Heart left ventricle (tissue), 16 donors: ENCODE results near the gene C13orf46. TPM values are rescaled to one million over a fixed set of nuclear protein-coding genes. Genes with fewer than 3 reads are reported as not detected.

ENCODE experiments used
- ATAC-seq, 4 donors: fragments of 200-7000 bp; cut with Tn5 transposase; one replicate each; pipeline ENCODE4 v1.9.1; 2020 to 2022; ENCODE audit warnings: moderate library complexity in 4 of 4, mild to moderate bottlenecking in 3 of 4, moderate number of reproducible peaks in 1 of 4
- DNase-seq, 5 donors: peaks; one replicate each; pipeline ENCODE4 v3.0.0-alpha.2; 2020
- H3K27ac ChIP-seq, 12 donors: fragments of 200-600 bp; sonication (generic) in 4 of 12; one replicate each; pipeline versions ENCODE4 v1.5.0 to v1.8.0; 2016 to 2022; ENCODE audit warnings: mild to moderate bottlenecking in 2 of 12
- H3K27me3 ChIP-seq, 9 donors: fragments of 200-600 bp; sonication (generic) in 2 of 9; one replicate each; pipeline versions ENCODE4 v1.5.1 to v1.8.0; 2016 to 2022; ENCODE audit warnings: mild to moderate bottlenecking in 3 of 9
- H3K36me3 ChIP-seq, 9 donors: fragments of 200-600 bp; sonication (generic) in 2 of 9; one replicate each; pipeline versions ENCODE4 v1.5.0 to v1.8.0; 2018 to 2022; ENCODE audit warnings: mild to moderate bottlenecking in 2 of 9
- H3K4me1 ChIP-seq, 12 donors: fragments of 200-600 bp; sonication (generic) in 4 of 12; one replicate each; pipeline versions ENCODE4 v1.5.0 to v1.8.0; 2016 to 2022; ENCODE audit warnings: mild to moderate bottlenecking in 3 of 12
- H3K4me3 ChIP-seq, 12 donors: fragments of 200-600 bp; sonication (generic) in 4 of 12; one replicate each; pipeline versions ENCODE4 v1.5.0 to v1.8.0; 2017 to 2022; ENCODE audit warnings: mild to moderate bottlenecking in 9 of 12, moderate library complexity in 4 of 12
- H3K9me3 ChIP-seq, 12 donors: fragments of 200-600 bp; sonication (generic) in 4 of 12; one replicate each; pipeline versions ENCODE4 v1.5.0 to v1.8.0; 2016 to 2022; ENCODE audit warnings: mild to moderate bottlenecking in 1 of 12
- CTCF ChIP-seq, 12 donors: fragments of 200-600 bp; sonication (generic) in 4 of 12; IDR thresholded peaks; one replicate each; pipeline versions ENCODE4 v1.5.0 to v1.8.0; 2018 to 2022; ENCODE audit warnings: antibody characterized with exemption in 12 of 12, mild to moderate bottlenecking in 5 of 12
- POLR2A ChIP-seq, 2 donors: fragments of 450-650 bp; IDR thresholded peaks; one replicate each; pipeline ENCODE4 v1.6.1; 2017; ENCODE audit warnings: antibody characterized with exemption in 2 of 2, mild to moderate bottlenecking in 2 of 2, moderate library complexity in 2 of 2
- WGBS, 4 donors: extraction: QIAGEN DNeasy Blood & Tissue Kit in 2 of 4; methylation state at CpG; one replicate each; pipeline versions ENCODE4 v1.1.5 to v1.1.7; 2013 to 2018; 5-methylcytosine and 5-hydroxymethylcytosine counted together
- intact Hi-C, 10 donors: fragments of 100-400 bp; cut with DNase I; formaldehyde crosslinking; loops; one replicate each; pipeline versions ENCODE4 v1.11.1 to v1.14.2; 2022
- polyA plus RNA-seq, 2 donors: library from polyadenylated mRNA; stranded (reverse); fragments of 200-250 nt; gene quantifications; one replicate each; pipeline ENCODE4 v1.2.3, GENCODE V29; 2013
- total RNA-seq, 9 donors: library from RNA; depleted of rRNA in 2 of 9; stranded (reverse); fragments of >200 nt in 2 of 9; fragmentation: NEBNext Ultra II Directional in 3 of 9; extraction: Animal tissue kit (Norgen Biotek cat#: 25700) in 3 of 9; gene quantifications; one replicate each; pipeline versions ENCODE4 v1.1.0 to v1.2.4, GENCODE V29; 2016 to 2023
- donor health status: ischemic (EF 13 %, LVEDD 7.1; RV severe dilation, severe dysfunction).
- donor health status: healthy with polysubstance abuse.
- donor health status: DM: no; HTN: yes; CAD: no.
- donor health status: DM: no; HTN: no; CAD: no.
- donor health status: ischemic (EF 25% LVEDD 6.9; RV normal size, moderate dysfunction).
- donor health status: ischemic (EF 25% LVEDD 5.7; RV mildly dilated, moderate dysfunction).
- donor health status: healthy.
- donor health status: DM: yes; HTN: yes; CAD: no.
- donor health status: ischemic (EF 35%, LVEDD 5.7; RV mildly dilated, moderate dysfunction).
- donor health status: nonischemic (EF 11% LVEDD 7.7; RV severe dilation, severe dysfunction).
- donor health status: DM: yes; HTN: yes; CAD: no.
- donor health status: PGD.
- donor health status: ischemic (EF 29% LVEDD 5.4; RV normal size, mild dysfunction).
- donor health status: nonischemic (EF 23%, LVEDD 6.1; RV moderate dilation, normal function).

Gene C13orf46
- total and polyA plus RNA-seq, 11 donors: 0.07 to 3.1 (median 0.28) TPM; not detected in 1

- TF ChIP-seq POLR2A (IDR thresholded peaks at IDR 0.05) (no peak), CTCF (IDR thresholded peaks at IDR 0.05) (no peak)
- Histone ChIP-seq H3K27me3 (no peaks in the 10 kb centered on the region), H3K4me1 (peaks cover 0 to 43% (median 27%) of the 10 kb centered on the region in 12 donors), H3K4me3 (no peak overlapping the region), H3K27ac (peak overlapping the region in 3 of 12 donors; percentile 61 to 75 (median 65)), H3K36me3 (no peaks in the 10 kb centered on the region), H3K9me3 (no peaks in the 10 kb centered on the region)
- DNase-seq (peak in 2 of 5 donors; percentile 40 to 66), ATAC-seq (no peak)
- WGBS, 4 donors: 87 to 90% (median 88%) methylated on average over 23 to 38 of the region's 38 CpGs
- intact Hi-C loops: no loop called here
These were observed 44.0 kb downstream of the C13orf46 start for GRCh38 chr13:113929628-113930615.

DNA sequence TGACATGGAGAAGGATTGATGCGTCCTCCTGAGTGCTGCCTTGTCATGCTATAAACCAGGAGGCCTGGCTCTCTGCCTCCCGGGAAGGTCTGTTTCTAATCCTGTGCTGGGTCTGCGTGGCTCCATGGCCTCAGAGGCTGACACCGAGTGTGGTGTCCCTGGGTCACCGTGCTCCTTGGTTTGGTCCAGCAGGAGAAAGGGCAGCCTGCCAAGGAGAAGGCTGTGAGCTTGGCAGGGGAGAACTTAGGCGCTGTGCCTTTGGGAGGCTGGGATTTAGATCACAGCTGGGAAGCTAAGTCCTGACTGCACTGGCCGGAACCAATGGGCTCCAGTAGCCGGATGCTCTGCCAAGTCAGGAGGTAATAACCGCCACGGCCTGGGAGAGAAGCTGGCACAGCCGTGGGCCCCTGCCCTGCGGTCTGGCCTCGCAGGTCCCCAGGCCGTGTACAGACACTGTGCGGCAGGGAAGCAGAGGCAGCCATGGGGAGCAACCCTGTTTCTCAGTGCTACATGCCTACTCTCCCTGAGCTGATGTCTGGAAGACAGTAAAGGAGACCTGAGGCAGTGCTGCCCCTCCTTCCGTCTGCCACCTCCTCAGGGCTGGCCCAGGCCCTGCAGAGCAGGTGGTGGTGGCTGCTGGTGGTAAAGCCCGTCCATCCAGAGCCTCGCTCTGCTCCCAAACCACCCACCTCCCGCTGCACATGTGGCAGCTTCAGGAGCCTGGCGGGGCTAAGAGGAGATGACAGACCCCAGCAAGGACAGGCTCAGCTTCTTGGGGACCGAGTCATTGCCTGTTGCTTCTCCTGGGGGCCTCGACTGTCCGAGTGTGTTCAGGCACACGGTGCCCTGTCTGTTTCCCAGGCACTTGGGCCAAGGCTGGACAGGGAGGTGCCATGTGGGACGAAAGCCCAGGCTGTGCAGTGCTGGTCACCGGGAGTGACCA is 44.9 kb downstream of the C13orf46 start:
- TF ChIP-seq CTCF (IDR thresholded peaks at IDR 0.05) (no peak), POLR2A (IDR thresholded peaks at IDR 0.05) (no peak)
- 21 to 45% (median 43%) methylated on average over 16 to 26 of the region's 26 CpGs for WGBS, 4 donors
- peak; percentile 75 to 86 (median 86) for ATAC-seq

GRCh38 chr13:113927661-113928581 is 46.0 kb downstream of the C13orf46 start:
- Histone ChIP-seq H3K4me1 (peaks cover 0 to 38% (median 26%) of the 10 kb centered on the region in 12 donors), H3K27me3 (no peaks in the 10 kb centered on the region), H3K4me3 (no peak overlapping the region), H3K36me3 (no peaks in the 10 kb centered on the region), H3K27ac (peak overlapping the region in 11 of 12 donors; percentile 21 to 81 (median 68)), H3K9me3 (no peaks in the 10 kb centered on the region)
- DNase-seq (peak; percentile 61 to 79 (median 68)), ATAC-seq (peak in 3 of 4 donors; percentile 23 to 41 (median 32))
- no peak for TF ChIP-seq CTCF (IDR thresholded peaks at IDR 0.05)
- no peak for TF ChIP-seq POLR2A (IDR thresholded peaks at IDR 0.05)
- WGBS, 4 donors: 67 to 75% (median 71%) methylated on average over 33 to 36 of the region's 36 CpGs
- intact Hi-C loops: no loop called here

More for the DNA sequence above, 44.9 kb downstream of the C13orf46 start:
- no peaks in the 10 kb centered on the region for H3K9me3 ChIP-seq
- no peak overlapping the region for H3K4me3 ChIP-seq
- H3K27ac ChIP-seq: peak overlapping the region in 11 of 12 donors; percentile 21 to 81 (median 68)
- DNase-seq: peak; percentile 88 to 97 (median 88)
- no peaks in the 10 kb centered on the region for H3K36me3 ChIP-seq
- no peaks in the 10 kb centered on the region for H3K27me3 ChIP-seq
- peaks cover 0 to 38% (median 26%) of the 10 kb centered on the region in 12 donors for H3K4me1 ChIP-seq
- intact Hi-C loops: no loop called here
